ENCODE data around the gene CENPP.
"Not testable (repeated sequence)": the region's sequence is repeated elsewhere in the genome, so short reads cannot be mapped to it uniquely, and the experiment has no call there.

The CENPP gene

GRCh38 chr9:92617195-92617813 is 291.6 kb downstream of the CENPP start:
- no peak overlapping the region for H3K4me3 ChIP-seq (ENCODE audit: low read length)
- no peak for TF ChIP-seq ZNF274 (IDR thresholded peaks at IDR 0.05; ENCODE audit: low read depth, low read length)

GRCh38 chr9:92617951-92618510 is 292.3 kb downstream of the CENPP start:
- TF ChIP-seq ZNF274 (IDR thresholded peaks at IDR 0.05; ENCODE audit: low read depth, low read length), result no peak

GRCh38 chr9:92618633-92619225 is 293.0 kb downstream of the CENPP start:
- no peak overlapping the region for H3K4me3 ChIP-seq (ENCODE audit: low read length)
- no peak for TF ChIP-seq ZNF274 (IDR thresholded peaks at IDR 0.05; ENCODE audit: low read depth, low read length)

More at GRCh38 chr9:92617951-92618510, 292.3 kb downstream of the CENPP start:
- no peak overlapping the region for H3K4me3 ChIP-seq (ENCODE audit: low read length)

- H3K4me3 ChIP-seq (ENCODE audit: low read length), result no peak overlapping the region
- no peak for TF ChIP-seq ZNF274 (IDR thresholded peaks at IDR 0.05; ENCODE audit: low read depth, low read length)
Measured at GRCh38 chr9:92619601-92620300, 294.0 kb downstream of the CENPP start.

GRCh38 chr9:92620845-92621244 is 295.1 kb downstream of the CENPP start:
- TF ChIP-seq ZNF274 (IDR thresholded peaks at IDR 0.05; ENCODE audit: low read depth, low read length), result no peak

GRCh38 chr9:92623936-92624335 is 298.2 kb downstream of the CENPP start:
- H3K4me3 ChIP-seq (ENCODE audit: low read length), result not testable (repeated sequence)

More at GRCh38 chr9:92620845-92621244, 295.1 kb downstream of the CENPP start:
- no peak overlapping the region for H3K4me3 ChIP-seq (ENCODE audit: low read length)

GRCh38 chr9:92626484-92626883 is 300.7 kb downstream of the CENPP start:
- H3K4me3 ChIP-seq (ENCODE audit: low read length), result no peak overlapping the region
- TF ChIP-seq ZNF274 (IDR thresholded peaks at IDR 0.05; ENCODE audit: low read depth, low read length), result no peak

GRCh38 chr9:92627651-92628050 is 301.9 kb downstream of the CENPP start:
- no peak for TF ChIP-seq ZNF274 (IDR thresholded peaks at IDR 0.05; ENCODE audit: low read depth, low read length)
- no peak overlapping the region for H3K4me3 ChIP-seq (ENCODE audit: low read length)

DNA sequence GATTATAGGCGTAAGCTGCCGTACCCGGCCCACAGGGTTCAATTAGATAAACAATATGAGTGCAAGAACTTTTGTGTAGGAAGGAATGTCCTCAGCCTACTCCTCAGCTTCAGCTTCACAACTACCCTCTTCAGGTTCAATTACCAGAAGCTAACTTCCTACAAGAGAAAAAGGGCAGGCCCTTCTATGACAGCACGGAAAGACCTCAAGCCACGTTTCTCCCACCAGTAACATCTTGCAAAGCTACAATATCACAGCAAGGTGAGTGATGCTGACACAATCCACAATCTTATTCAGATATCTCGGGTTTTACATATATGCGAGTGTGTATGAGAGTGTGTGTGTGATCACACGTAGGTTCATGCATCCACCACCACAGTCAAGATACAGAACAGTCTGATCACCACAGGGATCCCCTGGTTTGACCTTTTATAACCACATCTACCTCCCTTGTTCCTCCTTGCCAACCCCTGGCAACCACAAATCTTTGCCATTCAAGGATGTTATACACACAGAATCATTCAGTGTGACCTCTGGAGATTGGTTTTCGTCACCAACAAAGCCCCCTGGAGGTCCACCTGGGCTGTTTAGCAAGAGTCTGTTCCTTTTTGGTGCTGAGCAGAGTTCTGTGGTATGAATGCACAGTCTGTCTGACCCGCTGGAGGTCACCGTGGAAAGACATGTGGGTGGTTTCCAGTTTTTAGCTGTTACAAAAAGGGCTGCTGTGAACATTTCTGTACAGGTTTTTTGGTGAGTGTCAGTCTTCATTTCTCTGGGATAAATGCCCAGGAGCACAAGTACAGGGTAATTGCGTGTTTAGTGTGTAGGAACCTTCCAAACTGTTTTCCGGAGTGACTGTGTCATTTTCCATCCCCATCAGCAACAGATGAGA is 305.9 kb downstream of the CENPP start:
- no peak overlapping the region for H3K4me3 ChIP-seq (ENCODE audit: low read length)
- TF ChIP-seq ZNF274 (IDR thresholded peaks at IDR 0.05; ENCODE audit: low read depth, low read length), result no peak

DNA sequence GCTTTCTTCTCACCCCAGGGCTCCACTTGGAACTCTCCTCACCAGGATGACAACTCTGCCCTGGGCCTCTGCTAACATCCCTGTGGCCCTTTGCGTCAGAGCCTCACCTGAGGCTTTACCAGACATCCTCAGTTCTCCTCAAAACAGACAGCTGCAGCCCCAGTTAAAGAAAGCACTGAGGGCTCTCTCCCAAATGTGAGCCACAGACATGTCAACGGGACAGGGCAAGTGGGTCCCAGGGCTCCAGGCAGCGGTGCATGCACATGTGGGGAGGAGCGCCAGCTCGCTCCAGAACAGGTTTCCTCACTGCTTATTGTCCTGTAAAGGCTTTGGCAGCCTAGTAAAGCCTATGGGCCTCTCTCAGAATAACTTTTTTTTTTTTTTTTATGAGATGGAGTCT is 306.9 kb downstream of the CENPP start:
- no peak for TF ChIP-seq ZNF274 (IDR thresholded peaks at IDR 0.05; ENCODE audit: low read depth, low read length)

DNA sequence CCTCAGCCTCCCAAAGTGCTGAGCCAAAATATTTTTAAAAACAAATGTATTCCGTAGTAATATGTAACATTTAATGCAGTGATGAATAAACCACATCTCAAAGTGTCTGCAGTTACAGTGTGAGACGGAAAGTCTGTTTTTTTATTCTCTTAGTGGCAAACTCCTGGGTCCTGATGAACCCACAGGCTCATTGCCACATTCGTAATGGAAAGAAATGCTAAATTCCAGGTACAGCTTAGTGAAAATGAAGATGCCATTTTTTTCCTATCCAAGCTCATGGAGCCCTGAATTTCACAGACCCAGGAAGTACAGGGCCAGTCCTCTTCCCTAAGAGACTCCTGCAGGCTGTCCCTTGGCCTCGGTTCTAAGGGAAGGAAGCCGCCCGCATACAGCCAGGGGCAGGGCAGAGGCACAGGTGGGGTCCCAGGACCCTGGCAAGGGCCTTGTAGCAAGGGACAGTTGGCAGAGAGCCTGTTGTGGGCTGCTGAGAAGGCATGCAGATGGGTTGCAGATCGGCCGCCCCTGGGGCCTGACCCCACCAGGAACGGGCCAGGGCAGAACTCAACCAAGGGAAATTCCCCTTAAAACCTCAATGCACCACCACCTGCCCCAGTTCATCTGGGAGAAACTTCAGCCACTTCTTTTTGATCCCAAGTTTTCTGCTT is 308.0 kb downstream of the CENPP start:
- H3K4me3 ChIP-seq (ENCODE audit: low read length), result no peak overlapping the region

More for the DNA sequence above, 306.9 kb downstream of the CENPP start:
- H3K4me3 ChIP-seq (ENCODE audit: low read length), result no peak overlapping the region

DNA sequence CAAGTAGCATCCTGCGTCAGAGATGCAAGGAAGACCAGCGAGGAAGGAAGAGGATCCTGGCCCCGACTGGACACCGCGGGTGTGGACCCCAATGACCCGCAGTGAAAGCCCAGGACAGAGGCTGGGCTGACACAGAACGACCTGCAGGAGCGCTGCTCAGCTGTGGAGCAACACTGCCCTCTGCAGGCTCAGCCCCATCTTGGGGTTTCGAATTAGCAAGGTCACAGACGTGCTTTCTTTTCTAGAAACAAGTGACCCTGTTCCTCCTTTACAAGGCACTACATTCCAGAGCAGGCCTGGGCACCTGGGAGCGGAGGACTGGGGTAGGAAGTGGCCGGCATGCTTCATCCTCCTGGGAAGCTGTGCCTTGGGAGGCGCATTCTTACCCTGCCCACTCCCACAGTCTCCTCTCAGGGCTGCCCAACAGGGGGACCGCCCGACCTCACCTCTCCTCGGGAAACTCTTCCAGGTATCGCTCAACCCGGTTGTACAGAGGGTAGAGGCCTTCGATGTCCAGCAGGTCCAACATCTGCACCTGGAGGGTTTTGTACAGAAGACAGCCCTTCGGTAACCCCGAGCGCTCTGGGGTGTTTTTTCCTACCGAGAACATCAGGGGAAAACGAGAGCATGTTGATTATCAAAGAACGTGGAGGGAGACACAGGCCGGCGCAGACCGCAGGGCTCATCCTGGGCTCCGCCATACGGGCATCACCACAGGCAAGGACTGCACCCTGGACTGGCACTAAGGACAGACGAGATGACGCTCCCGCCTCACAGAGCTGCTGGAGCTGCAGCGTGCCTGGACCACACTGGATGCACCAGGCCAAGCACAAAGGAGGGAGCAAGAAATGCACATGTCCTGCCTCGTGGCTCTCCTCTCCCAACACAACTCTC is 309.2 kb downstream of the CENPP start:
- H3K4me3 ChIP-seq (ENCODE audit: low read length), result no peak overlapping the region

More for the DNA sequence above, 308.0 kb downstream of the CENPP start:
- TF ChIP-seq ZNF274 (IDR thresholded peaks at IDR 0.05; ENCODE audit: low read depth, low read length), result no peak

More for the DNA sequence above, 309.2 kb downstream of the CENPP start:
- TF ChIP-seq ZNF274 (IDR thresholded peaks at IDR 0.05; ENCODE audit: low read depth, low read length), result no peak
